ENCODE data around the gene CTSK. TPM values are rescaled to one million over a fixed set of nuclear protein-coding genes. Genes with fewer than 3 reads are reported as not detected.
"Not testable (repeated sequence)": the region's sequence is repeated elsewhere in the genome, so short reads cannot be mapped to it uniquely, and the experiment has no call there.

Gene CTSK
- total RNA-seq, 1 donor from 2014 or later, result 51.6 TPM

GRCh38 chr1:150842343-150842742 is 34.3 kb upstream of the CTSK start:
- Mint-ChIP-seq H3K27ac (ENCODE audit: unreplicated experiment) (no peak overlapping the region), H3K27me3 (ENCODE audit: unreplicated experiment) (no peaks in the 10 kb centered on the region), H3K4me1 (ENCODE audit: unreplicated experiment) (no peaks in the 10 kb centered on the region), H3K36me3 (ENCODE audit: unreplicated experiment) (peaks cover 30% of the 10 kb centered on the region), H3K4me3 (ENCODE audit: unreplicated experiment) (no peak overlapping the region), H3K9me3 (ENCODE audit: unreplicated experiment) (no peaks in the 10 kb centered on the region)
- no peak for TF ChIP-seq CTCF (IDR thresholded peaks at IDR 0.05)
- no peak for DNase-seq (ENCODE audit: extremely low spot score, unreplicated experiment)

GRCh38 chr1:150841626-150842025 is 33.6 kb upstream of the CTSK start:
- DNase-seq (ENCODE audit: extremely low spot score, unreplicated experiment), result no peak
- H3K27ac Mint-ChIP-seq (ENCODE audit: unreplicated experiment), result no peak overlapping the region
- no peak for TF ChIP-seq CTCF (IDR thresholded peaks at IDR 0.05)
- no peak overlapping the region for H3K4me3 Mint-ChIP-seq (ENCODE audit: unreplicated experiment)
- no peaks in the 10 kb centered on the region for H3K4me1 Mint-ChIP-seq (ENCODE audit: unreplicated experiment)
- no peaks in the 10 kb centered on the region for H3K9me3 Mint-ChIP-seq (ENCODE audit: unreplicated experiment)
- peaks cover 34% of the 10 kb centered on the region for H3K36me3 Mint-ChIP-seq (ENCODE audit: unreplicated experiment)
- no peaks in the 10 kb centered on the region for H3K27me3 Mint-ChIP-seq (ENCODE audit: unreplicated experiment)

- not testable (repeated sequence) for H3K4me3 Mint-ChIP-seq (ENCODE audit: unreplicated experiment); H3K9me3 Mint-ChIP-seq (ENCODE audit: unreplicated experiment); DNase-seq (ENCODE audit: extremely low spot score, unreplicated experiment); H3K4me1 Mint-ChIP-seq (ENCODE audit: unreplicated experiment); H3K27me3 Mint-ChIP-seq (ENCODE audit: unreplicated experiment); H3K27ac Mint-ChIP-seq (ENCODE audit: unreplicated experiment)
- peaks cover 34% of the 10 kb centered on the region for H3K36me3 Mint-ChIP-seq (ENCODE audit: unreplicated experiment)
Observed at GRCh38 chr1:150840850-150841249, 32.8 kb upstream of the CTSK start.

- Mint-ChIP-seq H3K27me3 (ENCODE audit: unreplicated experiment) (no peaks in the 10 kb centered on the region), H3K4me3 (ENCODE audit: unreplicated experiment) (no peak overlapping the region), H3K4me1 (ENCODE audit: unreplicated experiment) (peaks cover 2% of the 10 kb centered on the region), H3K27ac (ENCODE audit: unreplicated experiment) (peak overlapping the region; percentile 23), H3K36me3 (ENCODE audit: unreplicated experiment) (peaks cover 55% of the 10 kb centered on the region), H3K9me3 (ENCODE audit: unreplicated experiment) (no peaks in the 10 kb centered on the region)
- no peak for TF ChIP-seq CTCF (IDR thresholded peaks at IDR 0.05)
- DNase-seq (ENCODE audit: extremely low spot score, unreplicated experiment), result no peak
Observed at GRCh38 chr1:150836129-150836773, 28.2 kb upstream of the CTSK start.

- not testable (repeated sequence) for DNase-seq (ENCODE audit: extremely low spot score, unreplicated experiment); H3K27me3 Mint-ChIP-seq (ENCODE audit: unreplicated experiment); H3K4me1 Mint-ChIP-seq (ENCODE audit: unreplicated experiment); H3K27ac Mint-ChIP-seq (ENCODE audit: unreplicated experiment); H3K9me3 Mint-ChIP-seq (ENCODE audit: unreplicated experiment); H3K4me3 Mint-ChIP-seq (ENCODE audit: unreplicated experiment)
- H3K36me3 Mint-ChIP-seq (ENCODE audit: unreplicated experiment), result peaks cover 61% of the 10 kb centered on the region
Observed at GRCh38 chr1:150833961-150834360, 25.9 kb upstream of the CTSK start.

GRCh38 chr1:150832597-150832996 is 24.5 kb upstream of the CTSK start:
- TF ChIP-seq CTCF (IDR thresholded peaks at IDR 0.05), result no peak
- Mint-ChIP-seq H3K9me3 (ENCODE audit: unreplicated experiment) (no peaks in the 10 kb centered on the region), H3K4me3 (ENCODE audit: unreplicated experiment) (no peak overlapping the region), H3K27me3 (ENCODE audit: unreplicated experiment) (no peaks in the 10 kb centered on the region), H3K27ac (ENCODE audit: unreplicated experiment) (no peak overlapping the region), H3K4me1 (ENCODE audit: unreplicated experiment) (peaks cover 2% of the 10 kb centered on the region), H3K36me3 (ENCODE audit: unreplicated experiment) (peaks cover 65% of the 10 kb centered on the region)
- no peak for DNase-seq (ENCODE audit: extremely low spot score, unreplicated experiment)
